ENCODE results near the gene HPSE2.

DNA sequence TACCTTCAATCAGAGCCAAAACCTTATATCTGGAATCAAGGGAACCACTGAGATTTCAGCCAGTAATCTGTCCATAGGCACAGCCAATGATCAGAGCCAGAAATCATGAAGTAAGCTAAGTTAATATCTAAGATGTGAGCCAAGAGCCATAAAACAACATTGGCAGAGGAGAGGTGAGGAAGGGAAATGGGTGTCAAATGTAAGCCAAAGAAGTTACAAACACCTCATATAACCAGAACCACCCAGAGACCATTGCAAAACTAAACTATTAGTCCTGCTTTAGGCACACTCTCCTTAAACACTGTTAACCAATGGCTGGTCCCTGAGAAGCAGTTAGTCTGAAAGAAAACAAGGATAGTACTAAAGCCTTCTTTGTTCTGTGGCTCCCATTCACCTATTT is 173.1 kb downstream of the HPSE2 start:
- TF ChIP-seq, protein P1, sequence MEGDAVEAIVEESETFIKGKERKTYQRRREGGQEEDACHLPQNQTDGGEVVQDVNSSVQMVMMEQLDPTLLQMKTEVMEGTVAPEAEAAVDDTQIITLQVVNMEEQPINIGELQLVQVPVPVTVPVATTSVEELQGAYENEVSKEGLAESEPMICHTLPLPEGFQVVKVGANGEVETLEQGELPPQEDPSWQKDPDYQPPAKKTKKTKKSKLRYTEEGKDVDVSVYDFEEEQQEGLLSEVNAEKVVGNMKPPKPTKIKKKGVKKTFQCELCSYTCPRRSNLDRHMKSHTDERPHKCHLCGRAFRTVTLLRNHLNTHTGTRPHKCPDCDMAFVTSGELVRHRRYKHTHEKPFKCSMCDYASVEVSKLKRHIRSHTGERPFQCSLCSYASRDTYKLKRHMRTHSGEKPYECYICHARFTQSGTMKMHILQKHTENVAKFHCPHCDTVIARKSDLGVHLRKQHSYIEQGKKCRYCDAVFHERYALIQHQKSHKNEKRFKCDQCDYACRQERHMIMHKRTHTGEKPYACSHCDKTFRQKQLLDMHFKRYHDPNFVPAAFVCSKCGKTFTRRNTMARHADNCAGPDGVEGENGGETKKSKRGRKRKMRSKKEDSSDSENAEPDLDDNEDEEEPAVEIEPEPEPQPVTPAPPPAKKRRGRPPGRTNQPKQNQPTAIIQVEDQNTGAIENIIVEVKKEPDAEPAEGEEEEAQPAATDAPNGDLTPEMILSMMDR (IDR thresholded peaks at IDR 0.05): no peak
- TF ChIP-seq POLR2A (IDR thresholded peaks at IDR 0.05): no peak
